GM21619 (cell line): ENCODE measurements around the gene DDX17.
"Not testable (repeated sequence)": the region's sequence is repeated elsewhere in the genome, so short reads cannot be mapped to it uniquely, and the experiment has no call there.

Source experiments
- ATAC-seq: cut with Tn5 transposase; IDR thresholded peaks from one replicate; pipeline ENCODE4 v1.9.1; 2021; ENCODE audit not compliant: unreplicated experiment

The DDX17 gene

DNA sequence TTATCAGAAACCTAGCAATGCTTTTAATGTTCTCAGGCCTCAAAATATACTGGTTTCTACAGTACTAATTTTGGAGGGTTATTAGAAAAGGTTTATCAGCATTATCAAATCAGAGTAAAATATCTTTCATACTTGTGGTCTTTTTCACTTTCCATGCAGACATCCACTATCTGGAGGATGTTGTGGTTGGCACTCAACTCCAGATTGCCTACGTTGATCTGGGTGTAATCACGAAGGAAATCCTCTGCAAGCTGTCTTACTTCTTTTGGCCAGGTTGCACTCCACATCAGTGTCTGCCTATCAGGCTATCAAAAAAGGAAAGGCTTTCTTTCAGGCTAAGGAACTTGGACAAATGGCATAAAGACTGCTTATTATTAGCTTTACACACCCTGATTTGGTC lies 11.6 kb downstream of the DDX17 start:
- ATAC-seq, result no peak

- no peak for ATAC-seq
These were observed 14.3 kb downstream of the DDX17 start for GRCh38 chr22:38491707-38492348.

- no peak for ATAC-seq
These were observed 15.2 kb downstream of the DDX17 start for GRCh38 chr22:38490915-38491314.

GRCh38 chr22:38490475-38490874 lies 15.6 kb downstream of the DDX17 start:
- no peak for ATAC-seq

- no peak for ATAC-seq
These were observed 16.5 kb downstream of the DDX17 start for GRCh38 chr22:38489561-38490145.

DNA sequence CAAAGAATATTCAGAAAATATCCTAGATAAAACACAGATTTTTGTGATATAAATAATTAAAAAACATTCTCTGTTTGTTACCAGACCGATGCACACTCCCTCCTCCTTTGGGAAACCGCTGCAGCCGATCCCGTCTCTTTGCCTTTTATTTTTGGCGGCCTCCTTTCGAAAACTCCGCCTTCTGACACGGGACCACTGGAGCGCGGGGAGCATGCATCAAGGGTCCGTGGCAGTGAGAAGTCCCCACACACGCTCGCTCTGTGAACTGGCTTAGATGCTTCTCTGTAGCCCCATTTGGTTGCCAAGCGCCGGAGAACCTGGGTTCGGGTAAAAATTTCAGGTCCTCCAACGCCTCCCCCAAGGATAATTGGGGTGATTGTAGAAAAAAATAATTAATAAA lies 17.0 kb downstream of the DDX17 start:
- ATAC-seq, result no peak

DNA sequence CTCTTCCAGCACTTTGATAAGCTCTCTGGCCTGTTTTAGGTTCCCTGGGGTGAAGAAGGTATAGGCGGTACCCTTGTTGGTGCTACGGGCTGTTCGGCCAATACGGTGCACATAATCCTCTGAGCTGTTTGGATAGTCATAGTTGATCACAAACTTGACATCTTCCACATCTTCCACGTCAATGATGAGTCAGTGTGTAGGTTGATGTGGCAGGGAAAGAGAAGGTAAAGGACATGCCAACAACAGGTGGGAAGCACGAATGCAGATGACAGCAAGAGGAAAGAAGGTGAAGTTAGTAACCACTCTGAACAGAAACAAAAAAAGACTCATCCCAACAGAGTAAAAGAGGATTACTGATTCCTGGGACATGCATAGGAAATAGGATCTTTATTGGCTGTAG lies 18.2 kb downstream of the DDX17 start:
- no peak for ATAC-seq

DNA sequence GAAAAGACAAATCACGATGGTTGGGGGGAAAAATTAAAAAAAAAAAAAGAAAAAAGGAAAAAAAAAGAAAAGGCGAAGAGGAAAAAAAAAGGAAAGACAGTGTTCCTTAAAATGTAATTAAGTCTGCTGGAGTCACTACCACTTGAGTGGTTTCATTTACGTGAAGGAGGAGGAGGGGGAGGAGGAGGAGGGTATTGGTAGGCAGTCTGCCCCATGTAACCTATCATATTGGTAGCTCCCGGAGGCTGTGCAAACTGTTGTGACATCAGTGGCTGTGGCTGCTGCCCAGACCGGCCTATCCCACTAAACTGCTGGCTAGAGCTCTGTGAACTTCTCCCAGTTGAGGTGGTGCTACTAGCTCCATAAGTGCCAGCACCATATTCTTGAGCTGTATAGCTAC lies 20.3 kb downstream of the DDX17 start:
- no peak for ATAC-seq

DNA sequence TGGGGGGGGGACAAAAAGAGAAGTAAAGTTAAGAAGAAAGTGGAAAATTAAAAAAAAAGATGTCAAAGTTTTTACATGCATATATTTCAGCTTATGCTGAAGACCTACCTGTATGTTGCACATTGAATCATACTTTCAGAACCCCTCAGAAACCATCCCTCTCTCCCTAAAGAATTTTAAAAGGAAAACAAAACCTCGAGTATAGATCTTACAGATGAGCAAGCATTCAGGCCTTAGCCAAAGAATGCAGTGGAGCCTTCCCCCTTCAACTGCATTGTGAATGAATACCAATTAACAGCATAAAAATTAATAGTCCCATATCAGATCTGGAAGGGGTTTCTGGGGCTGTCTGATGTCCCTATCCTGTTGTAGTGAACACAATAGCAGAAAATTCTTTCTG lies 21.9 kb downstream of the DDX17 start:
- ATAC-seq, result no peak

GRCh38 chr22:38482662-38483308 lies 23.3 kb downstream of the DDX17 start:
- ATAC-seq, result no peak

GRCh38 chr22:38481871-38482332 lies 24.2 kb downstream of the DDX17 start:
- ATAC-seq, result no peak

GRCh38 chr22:38481162-38481870 lies 24.8 kb downstream of the DDX17 start:
- no peak for ATAC-seq

DNA sequence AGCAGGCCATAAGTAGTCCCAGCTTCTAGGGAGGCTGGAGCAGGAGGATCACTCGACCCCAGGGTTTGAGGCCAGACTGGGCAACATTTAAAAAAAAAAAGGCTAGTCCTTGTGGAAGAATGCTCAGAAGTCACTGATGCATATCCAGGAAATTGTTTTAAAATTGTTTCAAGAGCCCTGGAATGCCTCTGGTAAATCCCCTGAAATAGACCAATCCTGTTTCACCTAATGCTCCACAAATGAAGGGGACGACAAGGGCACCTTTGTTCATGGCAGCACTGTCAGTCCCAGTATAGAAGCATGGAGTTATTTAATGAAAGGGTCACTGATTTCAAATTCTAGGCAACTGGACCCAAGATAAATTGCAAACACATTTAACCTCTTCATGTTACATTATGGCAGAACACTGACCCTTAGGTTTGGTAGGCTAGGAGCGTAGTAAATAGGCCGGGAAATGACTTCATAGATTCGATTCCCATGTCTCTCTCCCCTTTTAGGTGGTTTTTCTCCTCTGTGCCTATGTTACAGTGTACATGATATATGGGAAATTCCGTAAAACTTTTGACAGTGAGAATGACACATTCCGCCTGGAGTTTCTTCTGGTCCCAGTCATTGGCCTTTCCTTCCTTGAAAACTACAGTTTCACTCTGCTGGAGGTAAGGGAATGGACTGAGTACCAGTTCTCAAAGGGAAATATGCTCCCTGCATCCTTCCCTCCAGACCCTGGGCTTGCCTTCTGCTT lies 26.8 kb downstream of the DDX17 start:
- ATAC-seq, result no peak

GRCh38 chr22:38477585-38477984 lies 28.5 kb downstream of the DDX17 start:
- no peak for ATAC-seq

DNA sequence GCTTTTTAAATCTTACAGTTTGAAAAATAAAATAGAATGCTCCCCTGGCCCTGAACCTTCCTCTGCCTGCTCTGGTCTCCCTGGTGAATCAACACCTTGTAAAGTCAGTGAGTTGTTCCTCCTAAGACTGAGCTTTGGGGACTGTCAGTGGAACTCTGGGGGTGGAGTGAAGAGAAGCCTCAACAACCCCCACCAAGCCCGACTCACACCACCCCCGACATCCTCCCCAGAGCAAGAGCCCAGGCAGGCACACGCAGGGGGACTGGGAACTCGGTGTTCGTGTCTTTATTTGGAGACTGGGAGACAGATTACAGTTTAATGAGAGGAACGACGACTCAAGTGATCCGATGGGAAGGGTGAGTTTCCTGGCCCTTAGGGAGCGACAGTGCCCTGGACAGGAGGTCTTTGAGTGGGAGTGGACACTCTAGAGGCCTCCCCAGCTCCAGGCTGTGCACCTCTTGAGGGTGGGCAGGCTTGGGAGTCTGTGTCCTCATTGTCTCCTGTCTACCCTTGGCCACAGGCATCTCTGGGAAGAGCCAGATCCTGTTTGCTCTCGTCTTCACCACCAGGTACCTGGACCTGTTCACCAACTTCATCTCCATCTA lies 32.0 kb downstream of the DDX17 start:
- no peak for ATAC-seq

GRCh38 chr22:38471237-38471636 lies 34.9 kb downstream of the DDX17 start:
- no peak for ATAC-seq

DNA sequence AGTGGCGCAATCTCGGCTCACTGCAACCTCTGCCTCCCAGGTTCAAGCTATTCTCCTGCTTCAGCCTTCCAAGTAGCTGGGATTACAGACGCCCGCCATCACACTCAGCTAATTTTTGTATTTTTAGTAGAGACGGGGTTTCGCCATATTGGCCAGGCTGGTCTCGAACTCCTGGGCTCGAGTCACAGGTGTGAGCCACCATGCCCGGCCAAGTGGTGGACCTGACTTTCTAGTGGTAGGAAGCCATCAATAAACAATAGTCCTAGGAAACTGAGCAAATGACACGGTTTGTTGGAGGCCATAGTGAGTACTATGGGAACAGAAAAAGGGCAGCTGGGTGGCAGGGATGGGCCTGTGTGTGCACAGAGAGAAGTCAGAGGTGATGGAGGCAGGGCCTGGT lies 35.9 kb downstream of the DDX17 start:
- ATAC-seq, result not testable (repeated sequence)

- no peak for ATAC-seq
These were observed 36.8 kb downstream of the DDX17 start for GRCh38 chr22:38469306-38469781.

- no peak for ATAC-seq
These were observed 37.4 kb downstream of the DDX17 start for GRCh38 chr22:38468443-38469305.
